Spleen (tissue), 11 donors: ENCODE data around the gene BLOC1S1. TPM values are rescaled to one million over a fixed set of nuclear protein-coding genes. Genes with fewer than 3 reads are reported as not detected.

ENCODE experiments used
- DNase-seq: peaks from one replicate; pipeline ENCODE4 v3.0.0-alpha.2; 2020
- H3K27ac ChIP-seq, 8 donors: fragments of 200-600 bp; sonication (generic) in 7 of 8; 1 replicate in 4 of 8; 2 replicates in 4 of 8; pipeline versions ENCODE4 v1.5.0 to v1.8.0; 2016 to 2021; ENCODE audit warnings: inconsistent platforms in 4 of 8, mild to moderate bottlenecking in 4 of 8, moderate library complexity in 1 of 8
- H3K27me3 ChIP-seq, 7 donors: fragments of 200-600 bp; sonication (generic) in 6 of 7; replicated peaks in 1 of 7; 1 replicate in 4 of 7; 2 replicates in 3 of 7; pipeline versions ENCODE4 v1.5.0 to v1.8.0; 2016 to 2021; ENCODE audit warnings: inconsistent platforms in 3 of 7, mild to moderate bottlenecking in 1 of 7
- H3K36me3 ChIP-seq, 6 donors: fragments of 200-600 bp; sonication (generic) in 5 of 6; 1 replicate in 4 of 6; 2 replicates in 2 of 6; pipeline versions ENCODE4 v1.5.0 to v1.8.0; 2016 to 2021; ENCODE audit warnings: inconsistent platforms in 2 of 6
- H3K4me1 ChIP-seq, 6 donors: fragments of 200-600 bp; sonication (generic) in 5 of 6; 1 replicate in 3 of 6; 2 replicates in 3 of 6; pipeline versions ENCODE4 v1.5.0 to v1.8.0; 2016 to 2021; ENCODE audit warnings: inconsistent platforms in 3 of 6
- H3K4me3 ChIP-seq, 8 donors: fragments of 200-600 bp; sonication (generic) in 7 of 8; 1 replicate in 4 of 8; 2 replicates in 4 of 8; pipeline versions ENCODE4 v1.5.0 to v1.8.0; 2016 to 2021; ENCODE audit warnings: inconsistent platforms in 4 of 8, mild to moderate bottlenecking in 4 of 8, moderate library complexity in 2 of 8
- H3K9me3 ChIP-seq, 8 donors: fragments of 200-600 bp; sonication (generic) in 7 of 8; 1 replicate in 4 of 8; 2 replicates in 4 of 8; pipeline versions ENCODE4 v1.5.0 to v1.8.0; 2016 to 2021; ENCODE audit warnings: inconsistent platforms in 4 of 8
- POLR2A ChIP-seq, 3 donors: fragments of 450-650 bp; IDR thresholded peaks; one replicate each; pipeline ENCODE4 v1.5.1; 2017; ENCODE audit warnings: antibody characterized with exemption in 3 of 3, mild to moderate bottlenecking in 1 of 3
- POLR2AphosphoS5 ChIP-seq, 3 donors: sonication (generic); formaldehyde crosslinking; IDR thresholded peaks; one replicate each; pipeline ENCODE4 v1.5.1; 2017; ENCODE audit warnings: antibody characterized with exemption in 3 of 3
- WGBS, 5 donors: extraction: QIAGEN DNeasy Blood & Tissue Kit in 3 of 5; methylation state at CpG; one replicate each; pipeline versions ENCODE4 v1.1.5 to v1.1.7; 2013 to 2018; 5-methylcytosine and 5-hydroxymethylcytosine counted together
- intact Hi-C: fragments of 100-400 bp; cut with DNase I; formaldehyde crosslinking; loops from one replicate; pipeline ENCODE4 v1.15.0; 2023; ENCODE audit warnings: low total_unique reads
- polyA plus RNA-seq, 3 donors: library from polyadenylated mRNA; stranded (reverse); fragments of 200-250 nt; gene quantifications; one replicate each; pipeline ENCODE4 v1.2.1, GENCODE V29; 2013
- total RNA-seq, 7 donors: library from RNA; depleted of rRNA in 3 of 7; stranded (reverse); fragments of >200 nt in 3 of 7; fragmentation: NEBNext Ultra II Directional in 4 of 7; extraction: Animal tissue kit (Norgen Biotek cat#: 25700) in 4 of 7; gene quantifications; one replicate each; pipeline versions ENCODE4 v1.1.0 to v1.2.1, GENCODE V29; 2016 to 2021
- TF ChIP-seq, protein P1 (sequence below), 11 experiments: fragments of 200-600 bp in 7 of 11; fragments of 450-650 bp in 4 of 11; sonication (generic) in 4 of 11; IDR thresholded peaks in 8 of 11; conservative IDR thresholded peaks in 3 of 11; 1 replicate in 7 of 11; 2 replicates in 4 of 11; pipeline versions ENCODE4 v1.4.0 to v1.8.0; 2016 to 2021; ENCODE audit warnings: antibody characterized with exemption in 11 of 11, inconsistent platforms in 4 of 11, mild to moderate bottlenecking in 1 of 11
- donor health status: healthy with polysubstance abuse.
- donor health status: DM: no; HTN: no; CAD: no; lungs with moderate emphysema.
- donor health status: DM: no; HTN: no; CAD: no.
- donor health status: Bipolar disorder and iron deficiency.
- donor health status: healthy.
- donor health status: DM: no; HTN: no; CAD: no.
- donor health status: DM: yes; HTN: yes; CAD: no.

BLOC1S1 gene
- total and polyA plus RNA-seq, 10 donors: 113 to 304 (median 212) TPM

GRCh38 chr12:55708695-55709233, 7.1 kb upstream of the BLOC1S1 start:
- Histone ChIP-seq H3K27ac (peak overlapping the region in 3 of 8 donors; percentile 18 to 56 (median 48)), H3K9me3 (no peaks in the 10 kb centered on the region), H3K27me3 (peaks cover 0 to 28% (median 0%) of the 10 kb centered on the region in 7 donors), H3K36me3 (no peaks in the 10 kb centered on the region), H3K4me1 (peaks cover 12 to 62% (median 33%) of the 10 kb centered on the region in 6 donors), H3K4me3 (peak overlapping the region in 4 of 8 donors; percentile 67 to 90 (median 71))
- WGBS, 5 donors: 0 to 8% (median 1%) methylated on average over 3 of the region's 3 CpGs
- DNase-seq: peak; percentile 45
- intact Hi-C loops: no loop called here
- no peak for TF ChIP-seq POLR2AphosphoS5 (IDR thresholded peaks at IDR 0.05)
- no peak for TF ChIP-seq POLR2A (IDR thresholded peaks at IDR 0.05)
- TF ChIP-seq, protein P1, sequence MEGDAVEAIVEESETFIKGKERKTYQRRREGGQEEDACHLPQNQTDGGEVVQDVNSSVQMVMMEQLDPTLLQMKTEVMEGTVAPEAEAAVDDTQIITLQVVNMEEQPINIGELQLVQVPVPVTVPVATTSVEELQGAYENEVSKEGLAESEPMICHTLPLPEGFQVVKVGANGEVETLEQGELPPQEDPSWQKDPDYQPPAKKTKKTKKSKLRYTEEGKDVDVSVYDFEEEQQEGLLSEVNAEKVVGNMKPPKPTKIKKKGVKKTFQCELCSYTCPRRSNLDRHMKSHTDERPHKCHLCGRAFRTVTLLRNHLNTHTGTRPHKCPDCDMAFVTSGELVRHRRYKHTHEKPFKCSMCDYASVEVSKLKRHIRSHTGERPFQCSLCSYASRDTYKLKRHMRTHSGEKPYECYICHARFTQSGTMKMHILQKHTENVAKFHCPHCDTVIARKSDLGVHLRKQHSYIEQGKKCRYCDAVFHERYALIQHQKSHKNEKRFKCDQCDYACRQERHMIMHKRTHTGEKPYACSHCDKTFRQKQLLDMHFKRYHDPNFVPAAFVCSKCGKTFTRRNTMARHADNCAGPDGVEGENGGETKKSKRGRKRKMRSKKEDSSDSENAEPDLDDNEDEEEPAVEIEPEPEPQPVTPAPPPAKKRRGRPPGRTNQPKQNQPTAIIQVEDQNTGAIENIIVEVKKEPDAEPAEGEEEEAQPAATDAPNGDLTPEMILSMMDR (IDR thresholded peaks at IDR 0.05 in 8 of 11, conservative IDR thresholded peaks at IDR 0.05 in 3 of 11): no peak

DNA sequence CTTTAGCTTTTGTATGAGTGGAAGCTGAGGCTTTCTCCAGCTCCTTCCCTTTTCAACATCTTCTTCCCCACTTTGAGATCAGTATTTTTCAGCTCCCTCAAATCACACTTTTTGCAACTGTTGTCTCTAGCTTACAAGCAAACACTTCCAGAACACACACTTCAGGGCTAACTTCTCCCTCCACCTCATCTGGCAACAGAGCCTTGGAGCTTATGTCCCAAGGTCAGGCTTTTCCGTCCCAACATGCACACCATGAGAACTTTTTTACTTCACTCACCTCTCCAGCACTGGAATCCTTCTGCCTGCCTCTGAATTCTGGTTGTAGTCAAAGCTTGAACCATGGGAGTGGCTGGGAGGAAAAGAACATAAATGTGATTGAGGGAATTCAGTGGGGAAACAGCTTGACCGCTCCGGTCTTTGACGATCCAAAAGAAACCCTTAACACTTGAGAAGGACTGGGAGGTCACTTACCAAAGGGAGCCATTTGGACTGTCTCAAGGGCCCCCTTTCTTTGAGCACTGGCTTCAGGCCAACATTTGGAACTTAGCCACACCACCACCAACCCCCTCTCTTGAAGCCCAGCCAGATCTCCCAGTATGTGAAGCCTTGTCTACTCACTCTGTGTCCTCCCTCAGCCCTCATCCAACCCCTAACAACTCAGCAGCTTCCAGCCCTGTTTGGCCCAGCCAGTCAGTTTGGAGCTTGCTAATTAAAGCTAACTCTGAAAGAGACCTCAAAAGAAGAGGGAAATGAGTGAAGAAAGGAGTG, 3.9 kb upstream of the BLOC1S1 start:
- WGBS, 5 donors: 75 to 89% (median 81%) methylated on average over 4 of the region's 4 CpGs
- DNase-seq: peak; percentile 39
- H3K27me3 ChIP-seq: peaks cover 0 to 26% (median 0%) of the 10 kb centered on the region in 7 donors

GRCh38 chr12:55712700-55713415, 3.0 kb upstream of the BLOC1S1 start:
- H3K4me1 ChIP-seq: peaks cover 28 to 57% (median 41%) of the 10 kb centered on the region in 6 donors
- no peak overlapping the region for H3K4me3 ChIP-seq
- peak overlapping the region in 3 of 8 donors; percentile 13 to 50 (median 43) for H3K27ac ChIP-seq
- WGBS, 5 donors: 62 to 94% (median 71%) methylated on average over 1 of the region's 1 CpG
- peak; percentile 18 for DNase-seq
- intact Hi-C loops: no loop called here
- no peak for TF ChIP-seq POLR2AphosphoS5 (IDR thresholded peaks at IDR 0.05)
- TF ChIP-seq, protein P1 (IDR thresholded peaks at IDR 0.05 in 8 of 11, conservative IDR thresholded peaks at IDR 0.05 in 3 of 11): no peak
- TF ChIP-seq POLR2A (IDR thresholded peaks at IDR 0.05): no peak
- H3K36me3 ChIP-seq: peaks cover 0 to 3% (median 0%) of the 10 kb centered on the region in 6 donors
- H3K27me3 ChIP-seq: peaks cover 0 to 17% (median 0%) of the 10 kb centered on the region in 7 donors
- no peaks in the 10 kb centered on the region for H3K9me3 ChIP-seq

More for the DNA sequence above, 3.9 kb upstream of the BLOC1S1 start:
- peak overlapping the region in 4 of 8 donors; percentile 13 to 51 (median 46) for H3K27ac ChIP-seq
- no peaks in the 10 kb centered on the region for H3K36me3 ChIP-seq
- peaks cover 21 to 57% (median 40%) of the 10 kb centered on the region in 6 donors for H3K4me1 ChIP-seq
- intact Hi-C loops: no loop called here
- TF ChIP-seq, protein P1 (IDR thresholded peaks at IDR 0.05 in 8 of 11, conservative IDR thresholded peaks at IDR 0.05 in 3 of 11): no peak
- TF ChIP-seq POLR2AphosphoS5 (IDR thresholded peaks at IDR 0.05) (no peak), POLR2A (IDR thresholded peaks at IDR 0.05) (no peak)
- no peaks in the 10 kb centered on the region for H3K9me3 ChIP-seq
- no peak overlapping the region for H3K4me3 ChIP-seq
